ENCODE measurements around the gene DOCK4.
A peak's percentile ranks its signal among the peaks of the same experiment; 100 is the strongest.

Gene DOCK4

GRCh38 chr7:111796671-111797070 is 409.5 kb downstream of the DOCK4 start:
- no peaks in the 10 kb centered on the region for H3K79me1 ChIP-seq (ENCODE audit: low read length)
- DNase-seq = peak in 1 of 2 donors; percentile 19
- H4K8ac ChIP-seq (ENCODE audit: low read depth, low read length) = no peak overlapping the region
- no peak overlapping the region for H2AK5ac ChIP-seq (ENCODE audit: low read length)
- H2BK5ac ChIP-seq (ENCODE audit: low read depth, low read length, poor library complexity) = no peak overlapping the region
- H3K9ac ChIP-seq (ENCODE audit: low read length) = no peak overlapping the region
- no peaks in the 10 kb centered on the region for H3K27me3 ChIP-seq (ENCODE audit: insufficient read depth, low read length)
- no peaks in the 10 kb centered on the region for H3K79me2 ChIP-seq (ENCODE audit: control insufficient read depth, insufficient read depth, low read length, poor library complexity)
- no peak overlapping the region for H3K4me3 ChIP-seq (ENCODE audit: low read depth, low read length)
- H3K18ac ChIP-seq (ENCODE audit: low read length) = no peak overlapping the region
- no peak overlapping the region for H4K91ac ChIP-seq (ENCODE audit: low read depth, low read length)
- no peak overlapping the region for H2BK120ac ChIP-seq (ENCODE audit: insufficient read depth, low read length, poor library complexity)
- H3K23ac ChIP-seq (ENCODE audit: low read length) = no peak overlapping the region
- no CpG with 5 or more reads among the region's 7 CpGs for WGBS (ENCODE audit: extremely low coverage, insufficient coverage, insufficient read length)
- no peak overlapping the region for H4K12ac ChIP-seq (ENCODE audit: low read depth, low read length)
- no peak overlapping the region for H2AFZ ChIP-seq (ENCODE audit: insufficient read depth, low read length, poor library complexity)
- H3K14ac ChIP-seq (ENCODE audit: low read length) = no peak overlapping the region
- peaks cover 3 to 9% of the 10 kb centered on the region in 2 experiments for H3K36me3 ChIP-seq (ENCODE audit: control insufficient read depth in 1 of 2, insufficient read depth in 2 of 2, low read length in 2 of 2)
- no peak overlapping the region for H3K4ac ChIP-seq (ENCODE audit: low read depth, low read length)
- no peak overlapping the region for H3K27ac ChIP-seq (ENCODE audit: low read depth, low read length)
- H2BK12ac ChIP-seq (ENCODE audit: low read length) = no peak overlapping the region
- no peak overlapping the region for H3K4me2 ChIP-seq (ENCODE audit: low read length)
- no peaks in the 10 kb centered on the region for H3K4me1 ChIP-seq (ENCODE audit: control insufficient read depth in 1 of 2, insufficient read depth in 2 of 2, low read length in 2 of 2)
- H3K9me3 ChIP-seq (ENCODE audit: insufficient read depth, low read depth, low read length) = peaks cover 6% of the 10 kb centered on the region

- Histone ChIP-seq H4K12ac (ENCODE audit: low read depth, low read length) (no peak overlapping the region), H3K79me2 (ENCODE audit: control insufficient read depth, insufficient read depth, low read length, poor library complexity) (no peaks in the 10 kb centered on the region), H3K23ac (ENCODE audit: low read length) (no peak overlapping the region), H3K27me3 (ENCODE audit: insufficient read depth, low read length) (no peaks in the 10 kb centered on the region), H3K36me3 (ENCODE audit: control insufficient read depth in 1 of 2, insufficient read depth in 2 of 2, low read length in 2 of 2) (peaks cover 0 to 4% of the 10 kb centered on the region in 2 experiments), H2AFZ (ENCODE audit: insufficient read depth, low read length, poor library complexity) (no peak overlapping the region), H3K4me2 (ENCODE audit: low read length) (no peak overlapping the region), H3K4ac (ENCODE audit: low read depth, low read length) (no peak overlapping the region), H3K14ac (ENCODE audit: low read length) (no peak overlapping the region), H3K18ac (ENCODE audit: low read length) (no peak overlapping the region), H4K8ac (ENCODE audit: low read depth, low read length) (no peak overlapping the region), H2BK5ac (ENCODE audit: low read depth, low read length, poor library complexity) (no peak overlapping the region), H3K79me1 (ENCODE audit: low read length) (peaks cover 2% of the 10 kb centered on the region), H2BK12ac (ENCODE audit: low read length) (no peak overlapping the region), H3K4me1 (ENCODE audit: control insufficient read depth in 1 of 2, insufficient read depth in 2 of 2, low read length in 2 of 2) (peaks cover 2 to 5% of the 10 kb centered on the region in 2 experiments), H2BK120ac (ENCODE audit: insufficient read depth, low read length, poor library complexity) (no peak overlapping the region), H3K9me3 (ENCODE audit: insufficient read depth, low read depth, low read length) (no peaks in the 10 kb centered on the region), H3K27ac (ENCODE audit: low read depth, low read length) (no peak overlapping the region), H3K9ac (ENCODE audit: low read length) (no peak overlapping the region), H4K91ac (ENCODE audit: low read depth, low read length) (no peak overlapping the region), H2AK5ac (ENCODE audit: low read length) (no peak overlapping the region), H3K4me3 (ENCODE audit: low read depth, low read length) (no peak overlapping the region)
- no peak for DNase-seq
Observed at GRCh38 chr7:111789870-111790269, 416.3 kb downstream of the DOCK4 start.

GRCh38 chr7:111789048-111789320 is 417.2 kb downstream of the DOCK4 start:
- Histone ChIP-seq H2AFZ (ENCODE audit: insufficient read depth, low read length, poor library complexity) (no peak overlapping the region), H3K4me1 (ENCODE audit: control insufficient read depth in 1 of 2, insufficient read depth in 2 of 2, low read length in 2 of 2) (peaks cover 2 to 5% of the 10 kb centered on the region in 2 experiments), H3K9me3 (ENCODE audit: insufficient read depth, low read depth, low read length) (no peaks in the 10 kb centered on the region), H3K9ac (ENCODE audit: low read length) (no peak overlapping the region), H2BK12ac (ENCODE audit: low read length) (no peak overlapping the region), H3K79me2 (ENCODE audit: control insufficient read depth, insufficient read depth, low read length, poor library complexity) (no peaks in the 10 kb centered on the region), H4K8ac (ENCODE audit: low read depth, low read length) (no peak overlapping the region), H3K36me3 (ENCODE audit: control insufficient read depth in 1 of 2, insufficient read depth in 2 of 2, low read length in 2 of 2) (peaks cover 0 to 4% of the 10 kb centered on the region in 2 experiments), H4K12ac (ENCODE audit: low read depth, low read length) (no peak overlapping the region), H3K4me2 (ENCODE audit: low read length) (no peak overlapping the region), H3K14ac (ENCODE audit: low read length) (no peak overlapping the region), H3K4me3 (ENCODE audit: low read depth, low read length) (no peak overlapping the region), H3K79me1 (ENCODE audit: low read length) (peaks cover 2% of the 10 kb centered on the region), H3K27ac (ENCODE audit: low read depth, low read length) (no peak overlapping the region), H3K4ac (ENCODE audit: low read depth, low read length) (no peak overlapping the region), H4K91ac (ENCODE audit: low read depth, low read length) (no peak overlapping the region), H3K27me3 (ENCODE audit: insufficient read depth, low read length) (no peaks in the 10 kb centered on the region), H3K18ac (ENCODE audit: low read length) (no peak overlapping the region), H3K23ac (ENCODE audit: low read length) (no peak overlapping the region), H2BK120ac (ENCODE audit: insufficient read depth, low read length, poor library complexity) (no peak overlapping the region), H2AK5ac (ENCODE audit: low read length) (no peak overlapping the region), H2BK5ac (ENCODE audit: low read depth, low read length, poor library complexity) (no peak overlapping the region)
- WGBS (ENCODE audit: extremely low coverage, insufficient coverage, insufficient read length) = no CpG with 5 or more reads among the region's 1 CpG
- DNase-seq = no peak

- Histone ChIP-seq H2AK5ac (ENCODE audit: low read length) (no peak overlapping the region), H3K4ac (ENCODE audit: low read depth, low read length) (no peak overlapping the region), H3K9me3 (ENCODE audit: insufficient read depth, low read depth, low read length) (no peaks in the 10 kb centered on the region), H3K36me3 (ENCODE audit: control insufficient read depth in 1 of 2, insufficient read depth in 2 of 2, low read length in 2 of 2) (peaks cover 0 to 2% of the 10 kb centered on the region in 2 experiments), H3K23ac (ENCODE audit: low read length) (no peak overlapping the region), H2BK120ac (ENCODE audit: insufficient read depth, low read length, poor library complexity) (no peak overlapping the region), H4K12ac (ENCODE audit: low read depth, low read length) (no peak overlapping the region), H3K27me3 (ENCODE audit: insufficient read depth, low read length) (no peaks in the 10 kb centered on the region), H3K79me1 (ENCODE audit: low read length) (peaks cover 2% of the 10 kb centered on the region), H3K27ac (ENCODE audit: low read depth, low read length) (no peak overlapping the region), H3K18ac (ENCODE audit: low read length) (no peak overlapping the region), H3K4me3 (ENCODE audit: low read depth, low read length) (no peak overlapping the region), H3K79me2 (ENCODE audit: control insufficient read depth, insufficient read depth, low read length, poor library complexity) (no peaks in the 10 kb centered on the region), H3K4me1 (ENCODE audit: control insufficient read depth in 1 of 2, insufficient read depth in 2 of 2, low read length in 2 of 2) (peaks cover 2 to 5% of the 10 kb centered on the region in 2 experiments), H2BK5ac (ENCODE audit: low read depth, low read length, poor library complexity) (no peak overlapping the region), H3K4me2 (ENCODE audit: low read length) (no peak overlapping the region), H4K91ac (ENCODE audit: low read depth, low read length) (no peak overlapping the region), H2AFZ (ENCODE audit: insufficient read depth, low read length, poor library complexity) (no peak overlapping the region), H4K8ac (ENCODE audit: low read depth, low read length) (no peak overlapping the region), H3K9ac (ENCODE audit: low read length) (no peak overlapping the region), H2BK12ac (ENCODE audit: low read length) (no peak overlapping the region), H3K14ac (ENCODE audit: low read length) (no peak overlapping the region)
- no CpG with 5 or more reads among the region's 9 CpGs for WGBS (ENCODE audit: extremely low coverage, insufficient coverage, insufficient read length)
- DNase-seq = no peak
Observed at GRCh38 chr7:111788286-111789047, 417.7 kb downstream of the DOCK4 start.

All from trophoblast cell (in vitro differentiated cells and primary cell).